Activated B cell treated with CpG ODN at 0.5 μM for 24 hours (primary cell): ENCODE results near the gene ZNF28. TPM values are rescaled to one million over a fixed set of nuclear protein-coding genes. Genes with fewer than 3 reads are reported as not detected.
A peak's percentile ranks its signal among the peaks of the same experiment; 100 is the strongest.
"Not testable (repeated sequence)": the region's sequence is repeated elsewhere in the genome, so short reads cannot be mapped to it uniquely, and the experiment has no call there.

ENCODE experiments used
- ATAC-seq: fragments of 200-7000 bp; cut with Tn5 transposase; one replicate; pipeline ENCODE4 v1.10.0; 2021; ENCODE audit warnings: low read depth, mild to moderate bottlenecking, moderate library complexity
- CTCF ChIA-PET: fragments of 350-600 bp; sonication (Branson Sonifier 250); formaldehyde crosslinking; loops from one replicate; lab custom pipeline; 2021; ENCODE audit warnings: antibody characterized with exemption; lab: Charles Lee
- POLR2A ChIA-PET: fragments of 350-600 bp; sonication (Branson Sonifier 250); formaldehyde crosslinking; loops from one replicate; lab custom pipeline; 2021; ENCODE audit warnings: antibody characterized with exemption; lab: Charles Lee
- DNase-seq: peaks from one replicate; pipeline ENCODE4 v3.0.0; 2022
- H3K27ac Mint-ChIP-seq: one replicate; pipeline ENCODE4 v1.8.0; 2020; ENCODE audit warnings: mixed read lengths
- H3K27me3 Mint-ChIP-seq: one replicate; pipeline ENCODE4 v1.8.0; 2021; ENCODE audit warnings: mixed read lengths
- H3K36me3 Mint-ChIP-seq: one replicate; pipeline ENCODE4 v1.8.0; 2021; ENCODE audit warnings: low read depth, mixed read lengths
- H3K4me1 Mint-ChIP-seq: one replicate; pipeline ENCODE4 v1.8.0; 2021; ENCODE audit warnings: mixed read lengths
- H3K4me3 Mint-ChIP-seq: one replicate; pipeline ENCODE4 v1.8.0; 2020; ENCODE audit warnings: mild to moderate bottlenecking, mixed read lengths
- H3K9me3 Mint-ChIP-seq: one replicate; pipeline ENCODE4 v1.8.0; 2020; ENCODE audit warnings: mixed read lengths
- CTCF ChIP-seq: fragments of 200-600 bp; IDR thresholded peaks from one replicate; pipeline ENCODE4 v1.8.0; 2022; ENCODE audit warnings: antibody characterized with exemption, mild to moderate bottlenecking
- intact Hi-C: fragments of 100-400 bp; cut with micrococcal nuclease; formaldehyde crosslinking; loops from one replicate; pipeline ENCODE4 v1.15.1; 2024
- total RNA-seq: library from RNA; stranded (reverse); gene quantifications from 2 replicates; pipeline ENCODE4 v1.2.3, GENCODE V29; 2022

The ZNF28 gene
- total RNA-seq, 1 donor from 2014 or later, result 24.6 TPM

GRCh38 chr19:52825765-52826164, 4.3 kb upstream of the ZNF28 start:
- Mint-ChIP-seq H3K9me3 (peaks cover 9% of the 10 kb centered on the region), H3K27me3 (no peaks in the 10 kb centered on the region), H3K4me1 (peaks cover 7% of the 10 kb centered on the region), H3K4me3 (no peak overlapping the region), H3K27ac (no peak overlapping the region), H3K36me3 (peaks cover 3% of the 10 kb centered on the region)
- ATAC-seq (no peak), DNase-seq (no peak)
- intact Hi-C loops, result no loop called here
- ChIA-PET CTCF (no interaction called here), POLR2A (no interaction called here)
- TF ChIP-seq CTCF, result no peak

GRCh38 chr19:52823676-52824075, 2.2 kb upstream of the ZNF28 start:
- Mint-ChIP-seq H3K27me3 (no peaks in the 10 kb centered on the region), H3K9me3 (peaks cover 6% of the 10 kb centered on the region), H3K36me3 (peaks cover 9% of the 10 kb centered on the region), H3K4me3 (no peak overlapping the region), H3K4me1 (peaks cover 16% of the 10 kb centered on the region), H3K27ac (no peak overlapping the region)
- no peak for TF ChIP-seq CTCF
- no peak for DNase-seq
- ChIA-PET CTCF (no interaction called here), POLR2A (interaction anchor here (0.6 to 0.7 kb wide), 2 partner anchors 118 to 207 kb away, joined by 3 to 6 read pairs; no protein-coding TSS in a partner anchor)
- intact Hi-C loops, result no loop called here
- ATAC-seq, result no peak

GRCh38 chr19:52820472-52821203, 795 bp downstream of the ZNF28 start:
- peaks cover 32% of the 10 kb centered on the region for H3K36me3 Mint-ChIP-seq
- peaks cover 17% of the 10 kb centered on the region for H3K4me1 Mint-ChIP-seq
- POLR2A ChIA-PET, H3K27me3 Mint-ChIP-seq, H3K9me3 Mint-ChIP-seq, intact Hi-C loops, CTCF ChIA-PET: not testable (repeated sequence)
- peak; percentile 12 for ATAC-seq
- peak; percentile 22 for DNase-seq
- H3K27ac Mint-ChIP-seq, result peak overlapping the region; percentile 88
- peak overlapping the region; percentile 91 for H3K4me3 Mint-ChIP-seq

- Mint-ChIP-seq H3K27ac (no peak overlapping the region), H3K36me3 (peaks cover 68% of the 10 kb centered on the region), H3K27me3 (no peaks in the 10 kb centered on the region), H3K4me3 (no peak overlapping the region), H3K9me3 (peaks cover 15% of the 10 kb centered on the region), H3K4me1 (no peaks in the 10 kb centered on the region)
- CTCF ChIA-PET, result no interaction called here
- DNase-seq (no peak), ATAC-seq (no peak)
- POLR2A ChIA-PET, result no interaction called here
- no peak for TF ChIP-seq CTCF
- intact Hi-C loops, result no loop called here
These were observed 11.6 kb downstream of the ZNF28 start for GRCh38 chr19:52809801-52810200.

- intact Hi-C loops, CTCF ChIA-PET, ATAC-seq, H3K27me3 Mint-ChIP-seq, POLR2A ChIA-PET, H3K4me1 Mint-ChIP-seq, H3K27ac Mint-ChIP-seq, H3K4me3 Mint-ChIP-seq, DNase-seq: not testable (repeated sequence)
- Mint-ChIP-seq H3K9me3 (peaks cover 54% of the 10 kb centered on the region), H3K36me3 (peaks cover 82% of the 10 kb centered on the region)
These were observed 21.3 kb downstream of the ZNF28 start for GRCh38 chr19:52799950-52800640.

GRCh38 chr19:52789440-52789839, 32.0 kb downstream of the ZNF28 start:
- no peaks in the 10 kb centered on the region for H3K27me3 Mint-ChIP-seq
- H3K9me3 Mint-ChIP-seq, result peaks cover 7% of the 10 kb centered on the region
- POLR2A ChIA-PET, result no interaction called here
- peaks cover 4% of the 10 kb centered on the region for H3K36me3 Mint-ChIP-seq
- H3K4me3 Mint-ChIP-seq, result peak overlapping the region; percentile 25
- CTCF ChIA-PET, result no interaction called here
- no peak overlapping the region for H3K27ac Mint-ChIP-seq
- intact Hi-C loops, result loop anchor here (10.0 kb wide), 1 partner anchor 95 kb away; no protein-coding TSS in a partner anchor
- DNase-seq (no peak), ATAC-seq (no peak)
- peaks cover 28% of the 10 kb centered on the region for H3K4me1 Mint-ChIP-seq
- no peak for TF ChIP-seq CTCF

GRCh38 chr19:52786464-52787354, 34.7 kb downstream of the ZNF28 start, which contains the start of gene ZNF600:
Gene ZNF600 (minus strand): TSS chr19:52786791. CDS start chr19:52778888, 7,903 bp downstream.
- POLR2A ChIA-PET, result interaction anchor here (0.6 to 1.5 kb wide), 5 partner anchors 35 to 508 kb away, joined by 3 to 6 read pairs (median 4); no protein-coding TSS in a partner anchor
- CTCF ChIA-PET, result not testable (repeated sequence)
- intact Hi-C loops, result loop anchor here (1.0 to 10.0 kb wide), 7 partner anchors 51 to 259 kb away; partner anchors contain the start of genes ZNF320, ZNF611, ZNF808 and ZNF816

More at GRCh38 chr19:52786464-52787354, 34.7 kb downstream of the ZNF28 start, which contains the start of gene ZNF600:
- Mint-ChIP-seq H3K27ac (peak within 1 kb of the TSS; percentile 90), H3K4me3 (peak within 1 kb of the TSS; percentile 96), H3K4me1 (peaks cover 36% of the 10 kb centered on the region), H3K36me3 (peaks cover 16% of the 10 kb centered on the region)
- ATAC-seq (peak; percentile 99), DNase-seq (peak; percentile 88)
- not testable (repeated sequence) for H3K9me3 Mint-ChIP-seq, H3K27me3 Mint-ChIP-seq
